C4-2B (cell line): ENCODE measurements around the gene JHY.

Experiments used
- CTCF ChIP-seq: fragments of 450-650 bp; conservative IDR thresholded peaks from 2 replicates; pipeline ENCODE4 v1.5.1; 2017; ENCODE audit warnings: mild to moderate bottlenecking
- ZFX ChIP-seq: fragments of 450-650 bp; IDR thresholded peaks from 2 replicates; pipeline ENCODE4 v1.6.1; 2017

GRCh38 chr11:122910775-122911174 lies 28.2 kb downstream of the JHY start:
- TF ChIP-seq CTCF, result peak; percentile 68
- no peak for TF ChIP-seq ZFX
